CD14-positive monocyte (primary cell): Measurements from ENCODE around the gene TBCK. TPM values are rescaled to one million over a fixed set of nuclear protein-coding genes. Genes with fewer than 3 reads are reported as not detected.

Source experiments
- DNase-seq, 3 donors: peaks; one replicate each; pipeline ENCODE4 v3.0.0-alpha.2; 2011 to 2022
- H2AFZ ChIP-seq: 2 replicates; pipeline ENCODE4 v1.6.0; 2012; ENCODE audit warnings: mild to moderate bottlenecking, low read depth, low read length, inconsistent platforms; ENCODE audit not compliant: insufficient read depth, poor library complexity, severe bottlenecking
- H3K27ac ChIP-seq, 2 donors: 1 replicate in 1 of 2; 2 replicates in 1 of 2; pipeline ENCODE4 v1.5.1; 2012 to 2013; ENCODE audit warnings: low read length in 2 of 2, control low read depth in 1 of 2, inconsistent platforms in 1 of 2, low read depth in 1 of 2, mild to moderate bottlenecking in 1 of 2
- H3K27me3 ChIP-seq, 2 donors: one replicate each; pipeline versions ENCODE4 v1.6.0 to v1.6.1; 2011 to 2013; ENCODE audit warnings: low read length in 2 of 2; ENCODE audit not compliant: control insufficient read depth in 2 of 2, insufficient read depth in 2 of 2
- H3K36me3 ChIP-seq, 2 donors: replicated peaks in 1 of 2; 1 replicate in 1 of 2; 2 replicates in 1 of 2; pipeline versions ENCODE4 v1.5.1 to v1.6.1; 2012 to 2013; ENCODE audit warnings: low read length in 2 of 2, control low read depth in 1 of 2, inconsistent platforms in 1 of 2, mild to moderate bottlenecking in 1 of 2; ENCODE audit not compliant: insufficient read depth in 2 of 2, control insufficient read depth in 1 of 2
- H3K4me1 ChIP-seq, 2 donors: 1 replicate in 1 of 2; 2 replicates in 1 of 2; pipeline versions ENCODE4 v1.5.1 to v1.6.1; 2012 to 2013; ENCODE audit warnings: low read length in 2 of 2, control low read depth in 1 of 2, inconsistent platforms in 1 of 2, mild to moderate bottlenecking in 1 of 2, moderate library complexity in 1 of 2; ENCODE audit not compliant: insufficient read depth in 2 of 2, control insufficient read depth in 1 of 2
- H3K4me2 ChIP-seq: replicated peaks from 2 replicates; pipeline ENCODE3; 2012; ENCODE audit warnings: low read length, moderate library complexity, mild to moderate bottlenecking; ENCODE audit not compliant: poor library complexity, severe bottlenecking; ENCODE audit errors: extremely low read depth
- H3K4me3 ChIP-seq, 3 experiments: fragments of 200-600 bp in 1 of 3; sonication (generic) in 1 of 3; replicated peaks in 1 of 3; 1 replicate in 2 of 3; 2 replicates in 1 of 3; pipeline ENCODE4 v1.5.1; 2011 to 2013; ENCODE audit warnings: low read length in 3 of 3, mild to moderate bottlenecking in 3 of 3, control low read depth in 2 of 3, low read depth in 2 of 3, inconsistent platforms in 1 of 3, moderate library complexity in 1 of 3
- H3K79me2 ChIP-seq: 2 replicates; pipeline ENCODE4 v1.6.0; 2012; ENCODE audit warnings: mild to moderate bottlenecking, control low read depth, inconsistent platforms, low read length, moderate library complexity; ENCODE audit not compliant: insufficient read depth
- H3K9ac ChIP-seq: 2 replicates; pipeline ENCODE4 v1.6.0; 2017; ENCODE audit warnings: low read length, mild to moderate bottlenecking; ENCODE audit not compliant: insufficient read depth, poor library complexity, severe bottlenecking
- H3K9me3 ChIP-seq, 2 donors: replicated peaks in 1 of 2; 1 replicate in 1 of 2; 2 replicates in 1 of 2; pipeline versions ENCODE4 v1.5.1 to v1.6.1; 2012 to 2013; ENCODE audit warnings: low read length in 2 of 2, control low read depth in 1 of 2; ENCODE audit not compliant: control insufficient read depth in 1 of 2, insufficient read depth in 1 of 2
- H4K20me1 ChIP-seq: 2 replicates; pipeline ENCODE4 v1.6.0; 2012; ENCODE audit warnings: mild to moderate bottlenecking, low read length, control low read depth, moderate library complexity; ENCODE audit not compliant: insufficient read depth
- H3K27ac Mint-ChIP-seq, 7 donors: one replicate each; pipeline ENCODE4 v1.8.0; 2020; ENCODE audit warnings: mild to moderate bottlenecking in 7 of 7, mixed read lengths in 7 of 7, moderate library complexity in 6 of 7, inconsistent platforms in 2 of 7
- H3K27me3 Mint-ChIP-seq, 3 donors: one replicate each; pipeline ENCODE4 v1.8.0; 2021 to 2022; ENCODE audit warnings: low read depth in 3 of 3, mild to moderate bottlenecking in 3 of 3, mixed read lengths in 3 of 3, moderate library complexity in 3 of 3, inconsistent platforms in 1 of 3
- H3K36me3 Mint-ChIP-seq, 2 donors: one replicate each; pipeline ENCODE4 v1.8.0; 2020; ENCODE audit warnings: mixed read lengths in 2 of 2, inconsistent platforms in 1 of 2, mild to moderate bottlenecking in 1 of 2
- H3K4me1 Mint-ChIP-seq: one replicate; pipeline ENCODE4 v1.8.0; 2020; ENCODE audit warnings: mild to moderate bottlenecking, mixed read lengths
- H3K4me3 Mint-ChIP-seq, 2 donors: one replicate each; pipeline ENCODE4 v1.8.0; 2020; ENCODE audit warnings: mild to moderate bottlenecking in 2 of 2, mixed read lengths in 2 of 2, moderate library complexity in 1 of 2
- H3K9me3 Mint-ChIP-seq, 7 donors: one replicate each; pipeline ENCODE4 v1.8.0; 2020 to 2022; ENCODE audit warnings: mixed read lengths in 7 of 7, mild to moderate bottlenecking in 6 of 7, moderate library complexity in 6 of 7, inconsistent platforms in 2 of 7
- WGBS: methylation state at CpG from one replicate; pipeline ENCODE4 v1.1.5; 2013; ENCODE audit warnings: missing lambda C conversion rate; ENCODE audit not compliant: insufficient coverage; 5-methylcytosine and 5-hydroxymethylcytosine counted together
- intact Hi-C, 2 donors: fragments of 100-400 bp; cut with micrococcal nuclease; formaldehyde crosslinking; loops; one replicate each; pipeline versions ENCODE4 v1.15.0 to v1.15.1; 2023
- polyA plus RNA-seq, 3 donors: library from polyadenylated mRNA; depleted of rRNA in 1 of 3; unstranded in 2 of 3; stranded (reverse) in 1 of 3; fragments of 300-500 nt in 2 of 3; fragments of >200 nt in 1 of 3; fragmentation: Illumina TruSeq in 2 of 3; gene quantifications; 1 replicate in 2 of 3; 2 replicates in 1 of 3; pipeline ENCODE4 v1.2.3, GENCODE V29; 2012 to 2021
- TF ChIP-seq, protein P1 (sequence below): fragments of 200-600 bp; IDR thresholded peaks from one replicate; pipeline ENCODE4 v1.8.0; 2022; ENCODE audit warnings: antibody characterized with exemption, mild to moderate bottlenecking

Gene TBCK
- polyA plus RNA-seq, 3 donors, result 8.0 to 14.0 (median 12.5) TPM

DNA sequence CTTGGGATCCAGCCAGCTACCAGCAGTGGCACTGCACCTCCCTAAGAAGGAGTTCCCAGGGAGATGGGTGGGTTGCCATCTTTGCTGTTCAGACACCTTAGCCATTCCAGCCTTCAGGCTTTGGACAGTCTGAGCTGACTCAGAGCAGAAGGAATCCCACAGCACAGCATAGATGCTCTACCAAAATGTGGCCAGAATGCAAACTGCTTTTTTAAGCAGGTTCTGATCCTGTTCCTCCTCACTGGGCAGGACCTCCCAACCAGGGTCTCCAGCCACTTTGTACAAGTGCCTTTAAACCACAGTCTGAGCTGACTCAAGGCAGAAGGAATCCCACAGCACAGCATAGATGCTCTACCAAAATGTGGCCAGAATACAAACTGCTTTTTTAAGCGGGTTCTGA lies 211.7 kb downstream of the TBCK start:
- DNase-seq, result no peak

DNA sequence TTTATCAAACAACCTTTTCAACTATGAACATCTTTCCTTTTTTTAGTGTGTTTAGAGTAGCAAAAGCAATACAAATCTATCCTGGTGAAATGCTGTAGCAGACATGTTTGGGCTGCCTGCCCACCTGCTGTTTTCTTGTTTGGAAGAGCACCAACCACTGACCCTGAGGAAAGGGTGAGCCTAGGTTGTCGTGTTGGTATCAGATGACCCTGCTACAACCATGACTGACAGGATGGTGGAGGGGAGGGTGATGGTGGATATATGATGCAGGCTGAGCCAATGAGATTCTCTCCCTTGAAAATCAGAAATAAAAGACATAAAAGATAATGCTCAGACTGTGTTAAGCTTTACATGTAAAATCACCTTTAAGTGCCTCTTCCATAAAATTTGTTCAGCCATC lies 219.6 kb downstream of the TBCK start:
- Mint-ChIP-seq H3K4me1 (no peaks in the 10 kb centered on the region), H3K9me3 (peaks cover 1 to 15% (median 11%) of the 10 kb centered on the region in 7 donors), H3K4me3 (no peak overlapping the region), H3K36me3 (peaks cover 28% of the 10 kb centered on the region in 2 donors), H3K27ac (no peak overlapping the region), H3K27me3 (no peaks in the 10 kb centered on the region)
- Histone ChIP-seq H3K4me1 (no peaks in the 10 kb centered on the region), H3K4me2 (no peak overlapping the region), H3K27me3 (no peaks in the 10 kb centered on the region), H4K20me1 (no peaks in the 10 kb centered on the region), H3K9ac (no peak overlapping the region), H3K9me3 (peaks cover under 1 to 13% of the 10 kb centered on the region in 2 donors), H2AFZ (no peak overlapping the region), H3K27ac (no peak overlapping the region), H3K36me3 (peaks cover 2 to 16% of the 10 kb centered on the region in 2 donors), H3K4me3 (no peak overlapping the region), H3K79me2 (no peaks in the 10 kb centered on the region)
- intact Hi-C loops, result no loop called here
- WGBS, result no CpG with 5 or more reads among the region's 1 CpG
- TF ChIP-seq, protein P1, sequence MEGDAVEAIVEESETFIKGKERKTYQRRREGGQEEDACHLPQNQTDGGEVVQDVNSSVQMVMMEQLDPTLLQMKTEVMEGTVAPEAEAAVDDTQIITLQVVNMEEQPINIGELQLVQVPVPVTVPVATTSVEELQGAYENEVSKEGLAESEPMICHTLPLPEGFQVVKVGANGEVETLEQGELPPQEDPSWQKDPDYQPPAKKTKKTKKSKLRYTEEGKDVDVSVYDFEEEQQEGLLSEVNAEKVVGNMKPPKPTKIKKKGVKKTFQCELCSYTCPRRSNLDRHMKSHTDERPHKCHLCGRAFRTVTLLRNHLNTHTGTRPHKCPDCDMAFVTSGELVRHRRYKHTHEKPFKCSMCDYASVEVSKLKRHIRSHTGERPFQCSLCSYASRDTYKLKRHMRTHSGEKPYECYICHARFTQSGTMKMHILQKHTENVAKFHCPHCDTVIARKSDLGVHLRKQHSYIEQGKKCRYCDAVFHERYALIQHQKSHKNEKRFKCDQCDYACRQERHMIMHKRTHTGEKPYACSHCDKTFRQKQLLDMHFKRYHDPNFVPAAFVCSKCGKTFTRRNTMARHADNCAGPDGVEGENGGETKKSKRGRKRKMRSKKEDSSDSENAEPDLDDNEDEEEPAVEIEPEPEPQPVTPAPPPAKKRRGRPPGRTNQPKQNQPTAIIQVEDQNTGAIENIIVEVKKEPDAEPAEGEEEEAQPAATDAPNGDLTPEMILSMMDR, result no peak
- DNase-seq, result no peak

More for the DNA sequence above, 211.7 kb downstream of the TBCK start:
- peaks cover 37 to 42% of the 10 kb centered on the region in 2 donors for H3K36me3 Mint-ChIP-seq
- no CpG with 5 or more reads among the region's 1 CpG for WGBS
- Histone ChIP-seq H3K4me3 (no peak overlapping the region), H3K4me2 (no peak overlapping the region), H3K27me3 (no peaks in the 10 kb centered on the region), H4K20me1 (no peaks in the 10 kb centered on the region), H3K27ac (no peak overlapping the region), H2AFZ (no peak overlapping the region), H3K79me2 (no peaks in the 10 kb centered on the region), H3K4me1 (no peaks in the 10 kb centered on the region), H3K9ac (no peak overlapping the region), H3K9me3 (peaks cover 2 to 3% of the 10 kb centered on the region in 2 donors), H3K36me3 (peaks cover 9 to 22% of the 10 kb centered on the region in 2 donors)
- H3K4me3 Mint-ChIP-seq, result no peak overlapping the region
- H3K9me3 Mint-ChIP-seq, result peaks cover 6 to 20% (median 9%) of the 10 kb centered on the region in 7 donors
- TF ChIP-seq, protein P1, result no peak
- intact Hi-C loops, result no loop called here
- no peaks in the 10 kb centered on the region for H3K4me1 Mint-ChIP-seq
- no peaks in the 10 kb centered on the region for H3K27me3 Mint-ChIP-seq
- no peak overlapping the region for H3K27ac Mint-ChIP-seq
